ENCODE results near the gene SDC3.

SDC3 gene

GRCh38 chr1:30852026-30852425 lies 56.5 kb downstream of the SDC3 start:
- peaks cover 69% of the 10 kb centered on the region for H3K27me3 ChIP-seq
- H3K4me3 ChIP-seq (ENCODE audit: low read depth in 1 of 2, low read length in 1 of 2): no peak overlapping the region
- H3K36me3 ChIP-seq: no peaks in the 10 kb centered on the region
- TF ChIP-seq CTCF (IDR thresholded peaks at IDR 0.05): no peak
- no peaks in the 10 kb centered on the region for H3K9me3 ChIP-seq
- no peaks in the 10 kb centered on the region for H3K4me1 ChIP-seq (ENCODE audit: control insufficient read depth in 1 of 2, insufficient read depth in 1 of 2, low read depth in 1 of 2, low read length in 1 of 2)
- H3K27ac ChIP-seq: no peak overlapping the region

- no peaks in the 10 kb centered on the region for H3K9me3 ChIP-seq
- no peak for TF ChIP-seq CTCF (IDR thresholded peaks at IDR 0.05)
- no peak overlapping the region for H3K4me3 ChIP-seq (ENCODE audit: low read depth in 1 of 2, low read length in 1 of 2)
- no peaks in the 10 kb centered on the region for H3K4me1 ChIP-seq (ENCODE audit: control insufficient read depth in 1 of 2, insufficient read depth in 1 of 2, low read depth in 1 of 2, low read length in 1 of 2)
- H3K27ac ChIP-seq: no peak overlapping the region
- no peaks in the 10 kb centered on the region for H3K36me3 ChIP-seq
- peaks cover 70% of the 10 kb centered on the region for H3K27me3 ChIP-seq
Measured at GRCh38 chr1:30851286-30851685, 57.3 kb downstream of the SDC3 start.

DNA sequence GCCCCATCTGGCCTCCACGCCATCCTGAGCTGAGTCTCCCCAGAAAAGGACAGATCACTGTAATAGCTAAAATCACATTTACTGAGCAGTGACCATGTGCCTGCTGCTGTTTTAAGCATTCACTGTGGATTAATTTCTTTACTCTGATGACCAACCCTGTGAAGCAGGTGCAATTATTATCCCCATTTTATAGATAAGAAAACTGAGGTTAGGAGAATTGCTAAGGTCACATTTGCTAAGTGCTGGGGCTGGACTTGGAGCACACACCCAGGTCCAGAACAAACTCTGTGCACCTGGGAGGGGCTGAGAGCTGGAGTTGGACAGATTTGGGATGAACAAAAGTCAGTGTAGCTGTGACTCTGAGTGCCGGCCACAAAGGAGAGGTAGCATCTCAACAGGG lies 58.0 kb downstream of the SDC3 start:
- Histone ChIP-seq H3K4me3 (ENCODE audit: low read depth in 1 of 2, low read length in 1 of 2) (no peak overlapping the region), H3K27ac (no peak overlapping the region), H3K4me1 (ENCODE audit: control insufficient read depth in 1 of 2, insufficient read depth in 1 of 2, low read depth in 1 of 2, low read length in 1 of 2) (no peaks in the 10 kb centered on the region), H3K9me3 (no peaks in the 10 kb centered on the region), H3K27me3 (peaks cover 70% of the 10 kb centered on the region), H3K36me3 (no peaks in the 10 kb centered on the region)
- no peak for TF ChIP-seq CTCF (IDR thresholded peaks at IDR 0.05)

DNA sequence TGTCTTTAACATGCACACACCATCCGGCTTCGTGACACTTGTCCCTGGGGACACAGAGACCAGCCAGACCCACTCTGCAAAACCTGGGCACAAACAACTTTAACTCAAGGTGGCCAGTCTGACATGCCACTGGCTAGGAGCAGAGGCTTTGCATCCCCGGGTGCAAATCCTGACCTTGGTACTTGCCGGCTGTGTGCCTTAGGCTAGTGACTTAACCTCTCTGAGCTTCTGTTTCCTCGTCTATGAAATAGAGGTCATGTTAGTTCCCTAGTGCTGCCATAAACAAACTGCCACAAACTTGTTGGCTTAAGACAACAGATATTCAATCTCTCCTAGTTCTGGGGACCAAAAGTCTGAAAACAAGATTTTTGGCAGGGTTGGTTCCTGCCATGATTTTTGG lies 60.4 kb downstream of the SDC3 start:
- H3K4me3 ChIP-seq (ENCODE audit: low read depth in 1 of 2, low read length in 1 of 2): no peak overlapping the region
- no peaks in the 10 kb centered on the region for H3K36me3 ChIP-seq
- no peak overlapping the region for H3K27ac ChIP-seq
- no peaks in the 10 kb centered on the region for H3K4me1 ChIP-seq (ENCODE audit: control insufficient read depth in 1 of 2, insufficient read depth in 1 of 2, low read depth in 1 of 2, low read length in 1 of 2)
- peaks cover 84% of the 10 kb centered on the region for H3K27me3 ChIP-seq
- no peaks in the 10 kb centered on the region for H3K9me3 ChIP-seq
- TF ChIP-seq CTCF (IDR thresholded peaks at IDR 0.05): no peak

- Histone ChIP-seq H3K4me3 (ENCODE audit: low read depth in 1 of 2, low read length in 1 of 2) (no peak overlapping the region), H3K27me3 (peaks cover 87% of the 10 kb centered on the region), H3K4me1 (ENCODE audit: control insufficient read depth in 1 of 2, insufficient read depth in 1 of 2, low read depth in 1 of 2, low read length in 1 of 2) (no peaks in the 10 kb centered on the region), H3K9me3 (no peaks in the 10 kb centered on the region), H3K36me3 (no peaks in the 10 kb centered on the region), H3K27ac (no peak overlapping the region)
- no peak for TF ChIP-seq CTCF (IDR thresholded peaks at IDR 0.05)
Measured at GRCh38 chr1:30847358-30847972, 61.1 kb downstream of the SDC3 start.

- no peaks in the 10 kb centered on the region for H3K4me1 ChIP-seq (ENCODE audit: control insufficient read depth in 1 of 2, insufficient read depth in 1 of 2, low read depth in 1 of 2, low read length in 1 of 2)
- H3K9me3 ChIP-seq: no peaks in the 10 kb centered on the region
- TF ChIP-seq CTCF (IDR thresholded peaks at IDR 0.05): no peak
- no peaks in the 10 kb centered on the region for H3K36me3 ChIP-seq
- peaks cover 91% of the 10 kb centered on the region for H3K27me3 ChIP-seq
- no peak overlapping the region for H3K27ac ChIP-seq
- no peak overlapping the region for H3K4me3 ChIP-seq (ENCODE audit: low read depth in 1 of 2, low read length in 1 of 2)
Measured at GRCh38 chr1:30846587-30846986, 62.0 kb downstream of the SDC3 start.
